ENCODE data around the gene CALD1.

CALD1 gene

GRCh38 chr7:134757938-134758337, 21.5 kb upstream of the CALD1 start:
- no peak for TF ChIP-seq PAX5 (IDR thresholded peaks at IDR 0.05; ENCODE audit: insufficient read depth, low read length, severe bottlenecking)
- no peak for TF ChIP-seq POLR2AphosphoS5 (IDR thresholded peaks at IDR 0.05; ENCODE audit: low read depth, low read length)
- no peak for TF ChIP-seq SPI1 (IDR thresholded peaks at IDR 0.05; ENCODE audit: low read depth, low read length)
- no peak for TF ChIP-seq TAF1 (IDR thresholded peaks at IDR 0.05; ENCODE audit: low read depth, low read length)
- no peak for TF ChIP-seq POLR2A (IDR thresholded peaks at IDR 0.05; ENCODE audit: low read depth, low read length)
- TF ChIP-seq POU2F2 (IDR thresholded peaks at IDR 0.05; ENCODE audit: low read depth, low read length) = no peak
- FAIRE-seq (no peak), DNase-seq (ENCODE audit: insufficient read length, low spot score) (no peak)

- no peak for TF ChIP-seq SPI1 (IDR thresholded peaks at IDR 0.05; ENCODE audit: low read depth, low read length)
- DNase-seq (ENCODE audit: insufficient read length, low spot score) (no peak), FAIRE-seq (no peak)
These were observed 20.5 kb upstream of the CALD1 start for GRCh38 chr7:134758981-134759380.

- no peak for FAIRE-seq
- DNase-seq (ENCODE audit: insufficient read length, low spot score) = no peak
- TF ChIP-seq POLR2A (IDR thresholded peaks at IDR 0.05; ENCODE audit: low read depth, low read length) = no peak
- no peak for TF ChIP-seq POLR2AphosphoS5 (IDR thresholded peaks at IDR 0.05; ENCODE audit: low read depth, low read length)
- no peak for TF ChIP-seq PAX5 (IDR thresholded peaks at IDR 0.05; ENCODE audit: insufficient read depth, low read length, severe bottlenecking)
- TF ChIP-seq POU2F2 (IDR thresholded peaks at IDR 0.05; ENCODE audit: low read depth, low read length) = no peak
- TF ChIP-seq SPI1 (IDR thresholded peaks at IDR 0.05; ENCODE audit: low read depth, low read length) = no peak
- no peak for TF ChIP-seq TAF1 (IDR thresholded peaks at IDR 0.05; ENCODE audit: low read depth, low read length)
These were observed 18.2 kb upstream of the CALD1 start for GRCh38 chr7:134761266-134761665.

GRCh38 chr7:134763960-134764359, 15.5 kb upstream of the CALD1 start:
- DNase-seq (ENCODE audit: insufficient read length, low spot score) (no peak), FAIRE-seq (no peak)
- no peak for TF ChIP-seq POLR2AphosphoS5 (IDR thresholded peaks at IDR 0.05; ENCODE audit: low read depth, low read length)

- TF ChIP-seq TAF1 (IDR thresholded peaks at IDR 0.05; ENCODE audit: low read depth, low read length) (no peak), POU2F2 (IDR thresholded peaks at IDR 0.05; ENCODE audit: low read depth, low read length) (no peak), PAX5 (IDR thresholded peaks at IDR 0.05; ENCODE audit: insufficient read depth, low read length, severe bottlenecking) (no peak), POLR2A (IDR thresholded peaks at IDR 0.05; ENCODE audit: low read depth, low read length) (no peak), POLR2AphosphoS5 (IDR thresholded peaks at IDR 0.05; ENCODE audit: low read depth, low read length) (no peak)
- no peak for DNase-seq (ENCODE audit: insufficient read length, low spot score)
- FAIRE-seq = no peak
These were observed 15.1 kb upstream of the CALD1 start for GRCh38 chr7:134764365-134764764.

- peak; percentile 65; the same call in 1 of the 2 replicates for TF ChIP-seq POU2F2 (IDR thresholded peaks at IDR 0.05; ENCODE audit: low read depth, low read length)
- TF ChIP-seq PAX5 (IDR thresholded peaks at IDR 0.05; ENCODE audit: insufficient read depth, low read length, severe bottlenecking) = no peak
- TF ChIP-seq SPI1 (IDR thresholded peaks at IDR 0.05; ENCODE audit: low read depth, low read length) = peak; percentile 52
- peak; percentile 25; the same call in 1 of the 2 replicates for TF ChIP-seq TAF1 (IDR thresholded peaks at IDR 0.05; ENCODE audit: low read depth, low read length)
- FAIRE-seq (peak; percentile 68), DNase-seq (ENCODE audit: insufficient read length, low spot score) (peak; percentile 23)
These were observed 12.5 kb upstream of the CALD1 start for GRCh38 chr7:134766779-134767519.

- TF ChIP-seq POLR2A (IDR thresholded peaks at IDR 0.05; ENCODE audit: low read depth, low read length) = no peak
- TF ChIP-seq POU2F2 (IDR thresholded peaks at IDR 0.05; ENCODE audit: low read depth, low read length) = no peak
- TF ChIP-seq POLR2AphosphoS5 (IDR thresholded peaks at IDR 0.05; ENCODE audit: low read depth, low read length) = no peak
- TF ChIP-seq TAF1 (IDR thresholded peaks at IDR 0.05; ENCODE audit: low read depth, low read length) = no peak
- no peak for TF ChIP-seq SPI1 (IDR thresholded peaks at IDR 0.05; ENCODE audit: low read depth, low read length)
- no peak for TF ChIP-seq PAX5 (IDR thresholded peaks at IDR 0.05; ENCODE audit: insufficient read depth, low read length, severe bottlenecking)
- no peak for DNase-seq (ENCODE audit: insufficient read length, low spot score)
- peak; percentile 38 for FAIRE-seq
These were observed 11.8 kb upstream of the CALD1 start for GRCh38 chr7:134767520-134768168.

GRCh38 chr7:134768243-134768642, 11.2 kb upstream of the CALD1 start:
- TF ChIP-seq PAX5 (IDR thresholded peaks at IDR 0.05; ENCODE audit: insufficient read depth, low read length, severe bottlenecking) (no peak), POU2F2 (IDR thresholded peaks at IDR 0.05; ENCODE audit: low read depth, low read length) (no peak), TAF1 (IDR thresholded peaks at IDR 0.05; ENCODE audit: low read depth, low read length) (no peak), POLR2AphosphoS5 (IDR thresholded peaks at IDR 0.05; ENCODE audit: low read depth, low read length) (no peak), SPI1 (IDR thresholded peaks at IDR 0.05; ENCODE audit: low read depth, low read length) (no peak), POLR2A (IDR thresholded peaks at IDR 0.05; ENCODE audit: low read depth, low read length) (no peak)
- FAIRE-seq = no peak

GRCh38 chr7:134770676-134771075, 8.8 kb upstream of the CALD1 start:
- no peak for FAIRE-seq
- DNase-seq (ENCODE audit: insufficient read length, low spot score) = no peak
- TF ChIP-seq TAF1 (IDR thresholded peaks at IDR 0.05; ENCODE audit: low read depth, low read length) (no peak), POU2F2 (IDR thresholded peaks at IDR 0.05; ENCODE audit: low read depth, low read length) (no peak), SPI1 (IDR thresholded peaks at IDR 0.05; ENCODE audit: low read depth, low read length) (peak; percentile 66)

More at GRCh38 chr7:134768243-134768642, 11.2 kb upstream of the CALD1 start:
- no peak for DNase-seq (ENCODE audit: insufficient read length, low spot score)

- no peak for TF ChIP-seq SPI1 (IDR thresholded peaks at IDR 0.05; ENCODE audit: low read depth, low read length)
- no peak for TF ChIP-seq PAX5 (IDR thresholded peaks at IDR 0.05; ENCODE audit: insufficient read depth, low read length, severe bottlenecking)
- no peak for TF ChIP-seq POLR2A (IDR thresholded peaks at IDR 0.05; ENCODE audit: low read depth, low read length)
- no peak for TF ChIP-seq POU2F2 (IDR thresholded peaks at IDR 0.05; ENCODE audit: low read depth, low read length)
- TF ChIP-seq TAF1 (IDR thresholded peaks at IDR 0.05; ENCODE audit: low read depth, low read length) = no peak
- no peak for TF ChIP-seq POLR2AphosphoS5 (IDR thresholded peaks at IDR 0.05; ENCODE audit: low read depth, low read length)
- DNase-seq (ENCODE audit: insufficient read length, low spot score) (no peak), FAIRE-seq (no peak)
These were observed 8.3 kb upstream of the CALD1 start for GRCh38 chr7:134771111-134771510.

All from GM12891 (cell line).